ENCODE data around the gene SHCBP1.

DNA sequence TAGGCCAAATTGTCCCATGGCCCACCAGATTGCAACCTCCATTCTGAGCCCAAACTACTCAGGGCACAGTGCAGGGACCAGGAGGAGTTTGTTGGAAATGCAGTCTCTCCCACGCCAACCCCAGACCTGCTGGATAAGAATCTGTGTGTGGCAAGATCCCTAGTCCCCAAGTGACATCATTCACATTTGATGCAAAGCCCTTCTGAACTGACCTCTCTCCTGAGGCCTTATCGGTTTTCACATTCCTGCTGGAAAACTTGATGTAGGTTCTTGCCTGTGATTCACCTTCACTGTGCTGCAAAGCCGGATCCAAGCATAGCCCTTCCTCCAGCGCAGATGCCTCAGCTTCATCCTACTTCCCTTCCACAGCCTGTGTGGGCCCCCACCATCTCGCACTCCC is 6.6 kb upstream of the SHCBP1 start:
- TF ChIP-seq, protein P1, sequence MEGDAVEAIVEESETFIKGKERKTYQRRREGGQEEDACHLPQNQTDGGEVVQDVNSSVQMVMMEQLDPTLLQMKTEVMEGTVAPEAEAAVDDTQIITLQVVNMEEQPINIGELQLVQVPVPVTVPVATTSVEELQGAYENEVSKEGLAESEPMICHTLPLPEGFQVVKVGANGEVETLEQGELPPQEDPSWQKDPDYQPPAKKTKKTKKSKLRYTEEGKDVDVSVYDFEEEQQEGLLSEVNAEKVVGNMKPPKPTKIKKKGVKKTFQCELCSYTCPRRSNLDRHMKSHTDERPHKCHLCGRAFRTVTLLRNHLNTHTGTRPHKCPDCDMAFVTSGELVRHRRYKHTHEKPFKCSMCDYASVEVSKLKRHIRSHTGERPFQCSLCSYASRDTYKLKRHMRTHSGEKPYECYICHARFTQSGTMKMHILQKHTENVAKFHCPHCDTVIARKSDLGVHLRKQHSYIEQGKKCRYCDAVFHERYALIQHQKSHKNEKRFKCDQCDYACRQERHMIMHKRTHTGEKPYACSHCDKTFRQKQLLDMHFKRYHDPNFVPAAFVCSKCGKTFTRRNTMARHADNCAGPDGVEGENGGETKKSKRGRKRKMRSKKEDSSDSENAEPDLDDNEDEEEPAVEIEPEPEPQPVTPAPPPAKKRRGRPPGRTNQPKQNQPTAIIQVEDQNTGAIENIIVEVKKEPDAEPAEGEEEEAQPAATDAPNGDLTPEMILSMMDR (IDR thresholded peaks at IDR 0.05) = no peak
- TF ChIP-seq POLR2A (IDR thresholded peaks at IDR 0.05) (no peak), EP300 (IDR thresholded peaks at IDR 0.05) (no peak)

All from ovary (tissue), 3 donors.